LNCAP (cell line): ENCODE results near the gene CEP85.
A peak's percentile ranks its signal among the peaks of the same experiment; 100 is the strongest.

ENCODE experiments used
- CTCF ChIP-seq: fragments of 450-650 bp; IDR thresholded peaks from 2 replicates; pipeline ENCODE4 v1.5.1; 2017; ENCODE audit warnings: mild to moderate bottlenecking

The CEP85 gene

GRCh38 chr1:26275580-26276431 is 41.8 kb downstream of the CEP85 start:
- peak; percentile 69 for TF ChIP-seq CTCF

GRCh38 chr1:26276432-26276838 is 42.4 kb downstream of the CEP85 start:
- no peak for TF ChIP-seq CTCF

GRCh38 chr1:26277261-26277661 is 43.3 kb downstream of the CEP85 start:
- TF ChIP-seq CTCF = no peak

GRCh38 chr1:26277719-26278118 is 43.7 kb downstream of the CEP85 start:
- no peak for TF ChIP-seq CTCF

- TF ChIP-seq CTCF = no peak
Measured at GRCh38 chr1:26278303-26278702, 44.3 kb downstream of the CEP85 start.

GRCh38 chr1:26278724-26279455 is 44.9 kb downstream of the CEP85 start:
- no peak for TF ChIP-seq CTCF

GRCh38 chr1:26279456-26280332 is 45.7 kb downstream of the CEP85 start, which contains the start of gene SH3BGRL3:
Gene SH3BGRL3, plus strand, starts transcription at chr1:26280086. Its CDS starts 70 bp downstream, at chr1:26280156.
- TF ChIP-seq CTCF = peak; percentile 21; the same call in 1 of the 2 replicates
